Ammon's horn (tissue), 1 donor: ENCODE data around the gene SPATS2L.
"Not testable (repeated sequence)": the region's sequence is repeated elsewhere in the genome, so short reads cannot be mapped to it uniquely, and the experiment has no call there.

Source experiments
- DNase-seq: peaks from one replicate; pipeline ENCODE4 v3.0.0-alpha.2; 2016; ENCODE audit warnings: low spot score

The SPATS2L gene

DNA sequence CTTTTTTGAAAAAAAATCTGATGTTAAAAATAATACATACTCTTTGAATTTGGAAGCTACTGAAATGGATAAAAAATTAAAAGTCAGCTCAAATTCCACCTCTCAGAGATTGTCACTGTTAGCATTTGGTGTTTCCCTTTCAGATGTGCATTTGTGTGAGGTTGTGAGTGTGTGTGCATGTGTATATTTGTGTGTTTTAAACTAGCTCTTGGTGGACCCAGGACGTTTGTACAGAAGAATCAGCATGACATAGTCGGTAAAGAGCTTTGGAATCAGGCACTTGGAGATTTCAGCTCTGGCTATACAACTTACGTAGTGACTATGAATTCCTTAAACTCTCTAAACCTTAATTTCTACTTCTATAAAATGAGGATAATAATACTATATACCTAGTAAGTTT is 14.5 kb downstream of the SPATS2L start:
- no peak for DNase-seq

DNA sequence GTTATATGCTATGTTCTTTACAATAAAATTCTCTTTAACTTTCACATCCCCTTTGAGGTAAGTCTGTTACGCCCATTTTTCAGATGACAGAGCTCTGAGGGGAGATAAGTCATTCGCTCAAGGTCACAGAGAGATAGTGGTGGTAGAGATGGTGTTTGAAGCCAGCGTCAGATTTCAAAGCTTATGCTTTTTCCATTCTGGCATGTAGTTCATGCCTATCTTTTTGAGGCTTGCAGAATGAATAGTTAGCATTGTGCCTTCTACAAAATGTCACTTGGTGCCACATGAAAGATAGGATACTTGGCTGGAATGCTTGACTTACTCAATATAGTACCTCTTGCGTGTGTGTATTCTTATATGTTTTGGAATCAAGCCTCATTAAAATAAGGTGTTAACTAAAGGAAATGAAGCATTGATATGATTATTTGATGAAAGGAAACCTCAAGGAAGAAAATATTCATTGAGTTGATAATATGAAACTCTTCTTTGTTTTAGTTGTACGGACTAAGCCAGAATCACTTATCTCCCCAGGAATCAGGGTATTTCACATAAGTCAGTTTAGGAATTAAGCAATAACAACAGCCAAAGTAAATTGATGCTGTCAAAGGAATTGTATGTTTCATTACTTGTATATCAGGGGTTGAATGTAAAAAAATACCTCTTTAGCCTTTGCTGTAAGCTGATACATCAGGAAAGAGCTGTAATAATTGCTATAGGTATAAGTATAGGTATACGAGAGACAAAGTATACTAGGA is 15.5 kb downstream of the SPATS2L start:
- DNase-seq: no peak

DNA sequence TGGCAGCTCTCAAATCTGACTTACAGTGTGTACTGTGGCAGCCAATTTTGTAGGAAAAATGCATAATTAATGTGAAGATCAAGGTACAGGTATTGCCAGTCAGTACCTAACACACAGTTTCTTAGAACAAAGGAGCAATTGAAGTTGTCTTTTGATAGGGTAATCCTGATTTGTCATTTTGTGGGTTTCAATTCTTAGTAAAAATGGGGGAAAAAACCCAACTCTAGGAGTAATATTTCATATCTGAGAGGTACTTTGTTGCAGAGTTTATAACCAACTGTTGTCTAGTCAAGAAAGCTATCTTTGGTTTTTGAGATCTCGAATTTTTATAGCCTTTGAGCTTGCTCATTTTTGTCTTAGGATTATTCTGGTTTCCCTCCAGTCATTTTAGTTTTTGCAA is 16.1 kb downstream of the SPATS2L start:
- no peak for DNase-seq

DNA sequence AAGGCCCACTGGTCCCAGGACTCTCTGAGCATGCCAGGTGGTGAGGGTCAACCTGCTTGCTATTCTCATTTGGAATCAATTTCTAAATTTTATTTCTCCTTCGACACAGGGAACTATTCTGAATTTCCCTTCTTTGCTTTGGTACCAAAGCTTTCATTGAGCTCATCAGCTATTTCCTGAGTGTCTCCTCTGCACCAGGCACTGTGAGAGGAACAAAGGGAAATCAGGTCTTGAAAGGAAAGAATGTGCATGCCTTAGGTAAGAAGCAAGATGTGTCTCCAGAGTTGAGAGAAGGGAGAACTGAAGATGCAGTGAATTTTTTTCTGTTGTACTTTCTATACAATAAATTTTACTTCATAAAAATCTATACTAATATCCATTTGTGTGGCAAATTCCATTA is 17.9 kb downstream of the SPATS2L start:
- DNase-seq: no peak

DNA sequence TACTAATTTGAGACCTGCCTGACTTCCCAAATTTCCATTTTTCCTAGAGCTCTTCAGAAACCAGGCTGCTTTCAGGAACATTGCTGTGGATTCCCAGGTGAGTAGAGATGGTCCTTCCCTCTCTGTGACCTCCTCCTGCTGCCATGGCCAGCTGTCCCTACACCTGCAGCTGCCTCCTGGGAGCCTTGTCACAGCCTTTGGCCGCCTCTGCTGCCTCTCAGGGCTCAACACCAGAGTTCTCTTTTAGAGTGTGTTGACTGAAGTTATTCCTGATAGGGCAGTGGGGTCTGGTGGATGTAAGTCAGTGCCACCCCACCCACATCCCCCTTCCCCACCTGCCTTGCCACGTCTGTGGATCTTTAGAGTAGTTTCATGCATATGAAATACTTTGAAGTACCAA is 22.9 kb downstream of the SPATS2L start:
- no peak for DNase-seq

DNA sequence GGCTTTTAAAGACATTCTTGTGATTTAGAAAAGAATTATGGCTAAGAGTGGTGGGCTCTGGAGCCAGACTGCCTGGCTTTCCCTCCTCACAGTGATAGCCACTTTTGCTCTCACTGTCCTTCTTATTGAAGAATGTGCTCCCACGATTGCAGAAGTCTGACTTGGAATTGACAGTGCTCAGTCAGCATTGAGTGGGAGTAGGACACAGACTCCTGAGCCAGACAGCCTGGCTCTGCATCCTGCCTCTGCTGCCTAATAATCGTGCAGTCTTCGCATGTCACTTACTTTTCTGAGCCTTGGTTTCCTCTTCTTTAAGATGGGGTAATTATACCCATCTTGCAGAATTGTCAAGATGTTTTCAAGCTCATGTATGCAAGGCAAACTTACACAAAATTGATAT is 23.3 kb downstream of the SPATS2L start:
- DNase-seq: peak; percentile 58

DNA sequence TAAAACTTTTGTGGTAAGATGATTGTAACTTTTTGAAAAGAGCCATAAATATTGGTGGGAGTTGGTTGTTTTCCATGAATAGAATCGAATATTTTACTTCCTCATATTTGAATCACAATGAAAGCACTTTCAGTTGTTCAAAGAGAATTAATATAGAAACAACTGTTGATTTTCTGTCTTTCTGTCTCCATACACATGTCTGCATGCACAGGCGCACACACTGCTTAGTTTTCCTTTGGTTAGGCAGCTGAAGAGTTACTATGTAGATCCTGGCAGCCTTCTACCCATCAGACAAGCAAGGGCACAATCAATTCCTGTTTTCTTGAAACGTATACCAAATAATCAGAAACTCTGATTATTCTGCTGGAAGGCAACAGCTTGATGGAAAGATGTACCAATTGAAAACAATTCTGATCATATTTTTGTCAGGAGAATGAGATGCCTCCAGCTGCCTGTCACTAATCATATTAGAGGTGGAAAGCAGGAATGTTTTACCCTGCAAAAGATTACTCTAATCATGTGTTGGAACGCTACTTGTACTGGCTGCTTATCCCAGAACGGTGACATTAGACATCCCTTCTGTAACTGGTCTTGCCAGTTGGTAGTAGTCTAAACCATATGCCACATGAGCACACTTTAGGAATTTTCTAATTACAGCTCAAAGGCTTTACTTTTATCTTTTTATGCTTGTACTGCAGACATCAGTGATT is 24.0 kb downstream of the SPATS2L start:
- DNase-seq: no peak

DNA sequence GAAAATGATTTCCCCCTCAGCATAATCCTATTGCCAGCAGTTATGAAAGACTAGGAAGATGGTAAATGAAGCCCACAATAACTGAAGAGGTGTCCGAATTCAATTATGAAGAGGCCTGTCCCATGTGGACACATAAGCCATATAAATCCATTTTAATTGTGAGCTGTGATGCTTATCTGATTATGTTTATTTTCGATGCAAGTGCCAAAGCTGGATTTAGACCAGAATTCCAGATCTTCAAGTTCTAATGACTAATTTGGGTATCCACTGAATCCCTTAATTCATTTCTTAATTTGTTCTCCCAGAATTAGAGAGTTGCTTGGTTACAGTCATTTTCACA is 24.5 kb downstream of the SPATS2L start:
- no peak for DNase-seq

DNA sequence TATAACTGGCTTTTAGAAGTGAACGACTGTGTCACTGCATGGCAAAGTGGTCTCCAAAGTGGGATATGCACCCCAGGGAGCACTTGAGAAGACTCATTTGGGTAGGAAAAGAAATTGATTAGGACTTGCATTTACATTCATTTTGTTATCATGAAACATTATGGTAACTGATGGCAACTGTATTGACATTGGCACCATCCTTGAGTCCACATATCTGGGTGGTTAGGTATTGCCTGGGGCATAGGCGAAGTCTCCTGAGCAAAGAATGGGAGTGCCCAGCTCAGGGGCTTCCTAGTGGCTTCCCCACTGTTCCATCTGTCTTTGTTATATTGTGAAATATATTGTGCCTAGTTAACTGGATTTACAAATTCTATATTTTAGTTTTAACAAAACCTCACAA is 29.2 kb downstream of the SPATS2L start:
- no peak for DNase-seq

DNA sequence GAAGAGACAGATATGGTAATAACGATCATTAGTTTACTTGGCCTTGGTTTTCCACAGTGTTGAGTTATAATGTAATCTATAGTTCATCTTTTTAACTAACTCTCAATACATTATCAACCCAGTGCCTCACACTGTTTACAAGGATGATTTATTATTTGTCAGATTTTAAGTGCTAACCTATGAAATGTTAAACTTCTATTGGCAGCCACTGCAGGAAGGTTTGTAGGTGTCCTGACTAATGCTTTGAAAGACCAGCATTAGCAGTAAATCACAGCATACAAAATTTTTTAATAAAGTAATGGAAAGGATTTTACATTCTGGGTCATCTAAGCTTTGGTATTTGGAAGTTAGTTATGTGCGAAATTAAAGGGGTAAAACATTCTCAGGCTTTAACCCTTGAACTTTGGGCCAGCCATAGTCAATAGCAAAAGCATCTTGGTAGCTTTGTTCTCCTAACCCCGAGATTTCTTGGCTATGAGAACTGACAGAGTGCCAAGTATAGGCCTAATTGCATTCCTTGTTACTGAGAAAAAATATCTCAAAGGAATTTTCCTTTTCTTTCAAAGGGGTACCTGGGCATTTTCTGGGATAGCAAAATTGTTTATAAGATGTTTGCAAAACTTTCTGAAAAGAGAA is 30.6 kb downstream of the SPATS2L start:
- DNase-seq: no peak

DNA sequence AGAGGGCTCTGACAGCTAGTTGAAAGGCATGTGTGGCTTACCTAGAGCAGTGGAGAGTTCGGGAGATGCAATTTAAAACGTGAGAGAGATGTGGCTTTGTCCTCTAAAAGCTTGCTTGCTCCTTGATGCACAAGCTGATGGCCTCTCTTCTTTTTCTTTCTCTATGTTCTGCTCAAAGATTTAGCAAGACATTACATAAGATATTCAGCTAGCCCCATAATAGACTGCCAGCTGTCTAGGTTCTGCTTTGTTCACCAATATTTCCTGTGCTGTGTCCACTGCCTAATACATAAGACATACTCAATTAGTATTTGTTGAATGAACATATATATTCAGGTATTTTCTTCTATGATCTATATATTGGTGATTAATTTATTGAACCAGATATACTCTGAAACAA is 31.1 kb downstream of the SPATS2L start:
- DNase-seq: no peak

DNA sequence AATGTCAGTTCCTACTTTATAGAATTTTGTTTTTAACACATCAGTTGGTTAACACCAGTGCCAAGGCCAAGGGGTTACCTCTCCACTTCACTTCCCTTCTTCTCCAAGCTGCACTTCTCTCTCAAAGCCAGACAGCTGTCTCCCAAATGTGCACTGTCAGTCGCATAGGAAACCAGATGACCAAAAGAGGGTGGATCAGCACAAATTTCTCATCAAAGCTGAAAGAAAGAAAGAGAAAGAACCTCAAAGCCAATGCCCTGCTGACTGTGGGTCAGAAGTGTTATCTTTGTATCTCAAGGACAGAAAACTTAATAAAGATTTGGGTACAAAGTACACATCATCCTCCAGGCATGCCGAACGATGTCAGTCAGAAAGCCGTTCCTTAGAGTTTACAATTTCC is 32.2 kb downstream of the SPATS2L start:
- peak; percentile 40 for DNase-seq

DNA sequence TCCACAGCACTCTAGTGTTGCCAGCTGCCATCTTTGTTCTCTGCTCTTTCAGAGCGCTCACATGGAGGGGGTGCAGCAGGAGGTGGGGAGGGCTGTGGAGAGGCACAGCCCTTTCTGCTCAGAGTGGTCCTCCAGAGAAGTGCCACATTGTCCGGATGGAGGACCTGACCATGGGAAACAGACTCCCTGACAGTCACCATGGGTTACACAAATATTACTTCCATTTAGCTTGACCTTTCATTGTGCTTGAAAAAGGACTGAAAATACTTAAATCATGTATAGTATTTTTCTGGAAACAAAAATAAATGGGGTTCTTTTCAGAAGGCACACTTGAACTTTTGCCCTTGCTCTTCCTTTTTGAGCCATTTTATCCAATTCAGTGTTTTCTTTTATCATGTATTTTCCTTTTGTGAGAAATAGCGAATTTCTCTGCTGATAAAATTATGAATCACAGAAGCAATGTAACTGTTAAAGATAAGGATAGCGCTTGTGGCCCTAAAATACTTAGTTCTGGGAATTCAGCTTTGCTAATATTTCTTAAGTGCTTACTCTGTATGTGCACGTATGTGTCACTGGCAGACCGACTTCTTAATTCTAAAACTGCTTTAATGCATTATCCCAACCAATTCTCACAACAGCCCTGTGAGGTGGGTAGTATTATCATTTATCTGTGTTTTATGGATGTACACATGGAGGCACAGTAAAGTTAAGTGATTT is 34.2 kb downstream of the SPATS2L start:
- no peak for DNase-seq

DNA sequence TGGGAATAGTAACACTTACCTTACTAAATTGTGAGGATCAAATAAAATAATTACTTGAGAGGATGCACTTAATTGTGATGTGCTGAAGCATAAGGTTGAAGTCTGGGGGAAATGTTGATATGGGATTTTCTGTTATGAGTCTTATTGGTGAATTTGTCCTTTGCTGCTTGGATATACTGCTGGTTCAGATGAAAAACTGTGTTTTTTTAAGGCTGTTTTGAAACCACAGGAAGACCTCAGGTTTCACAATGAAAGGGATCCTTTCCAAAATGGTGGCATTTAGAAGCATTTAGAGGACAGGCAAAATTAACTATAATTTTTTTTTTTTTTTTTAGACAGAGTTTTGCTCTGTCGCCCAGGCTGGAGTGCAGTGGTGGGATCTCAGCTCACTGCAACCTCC is 34.9 kb downstream of the SPATS2L start:
- DNase-seq: no peak

DNA sequence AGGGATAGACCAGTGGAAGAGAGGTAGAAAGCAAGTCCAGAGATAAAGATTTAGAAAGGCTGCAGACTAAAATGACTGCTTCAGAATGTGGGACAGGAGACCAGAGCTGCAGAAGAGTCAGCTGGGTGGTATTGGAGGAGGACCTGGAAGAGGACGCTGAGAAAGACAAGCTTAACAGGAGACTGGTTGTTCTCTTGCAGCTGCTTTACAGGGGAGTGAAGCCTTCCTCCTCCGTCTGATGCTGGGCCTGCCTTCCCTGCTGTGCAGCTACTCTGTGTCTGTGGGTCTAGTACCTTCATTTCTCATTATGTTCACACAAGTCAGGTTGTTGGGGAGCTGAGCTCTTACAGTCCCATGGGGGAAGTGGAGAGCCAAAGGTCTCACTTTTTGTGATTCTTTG is 35.7 kb downstream of the SPATS2L start:
- DNase-seq: no peak

DNA sequence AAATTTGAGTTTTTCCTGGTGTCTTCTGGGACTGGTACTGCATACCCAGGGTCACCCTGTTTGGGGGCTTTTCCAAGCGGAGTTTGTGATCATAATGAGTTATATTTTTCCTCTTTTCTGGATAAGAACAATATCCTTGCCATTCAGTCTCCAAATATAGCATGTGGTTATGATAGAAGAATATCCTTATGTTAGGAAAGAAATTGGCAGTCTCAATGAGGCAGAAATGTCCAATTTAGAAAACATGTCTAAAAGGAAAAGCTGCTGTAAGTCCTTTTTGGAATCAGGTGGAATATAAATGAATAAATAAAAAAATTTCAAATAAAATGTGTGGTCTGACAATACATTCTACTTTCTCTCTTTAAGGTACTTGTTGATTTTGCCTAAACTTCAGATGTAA is 36.2 kb downstream of the SPATS2L start:
- no peak for DNase-seq

DNA sequence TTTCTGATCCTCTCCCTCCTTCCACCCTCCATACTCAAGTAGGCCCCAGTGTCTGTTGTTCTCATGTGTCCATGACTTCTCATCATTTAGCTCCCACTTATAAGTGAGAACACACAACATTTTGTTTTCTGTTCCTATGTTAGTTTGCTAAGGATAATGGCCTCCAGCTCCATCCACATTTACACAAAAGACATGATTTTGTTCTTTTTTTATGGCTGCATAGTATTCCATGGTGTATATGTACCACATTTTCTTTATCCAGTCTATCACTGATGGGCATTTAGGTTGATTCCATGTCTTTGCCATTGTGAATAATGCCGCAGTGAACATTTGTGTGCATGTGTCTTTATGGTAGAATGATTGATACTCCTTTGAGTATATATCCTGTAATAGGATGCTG is 37.7 kb downstream of the SPATS2L start:
- not testable (repeated sequence) for DNase-seq

DNA sequence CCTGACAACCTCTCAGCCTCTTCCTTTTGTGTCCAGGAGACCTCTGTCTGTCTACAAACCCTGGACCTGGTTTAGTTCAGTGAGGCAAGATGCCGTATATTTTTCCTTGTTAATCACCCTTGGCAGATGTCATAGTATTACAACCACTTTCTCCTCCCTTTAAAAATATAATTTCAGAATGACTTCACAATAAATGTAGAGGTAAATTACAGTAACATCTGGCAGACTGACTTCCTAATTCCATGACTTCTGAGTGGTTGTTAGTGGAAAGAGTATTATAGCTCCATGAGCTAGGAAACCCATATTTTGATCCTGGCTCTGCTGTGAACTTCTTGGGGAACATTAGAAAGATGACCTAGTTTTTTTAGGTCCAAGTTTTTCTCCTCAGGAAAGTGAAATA is 39.5 kb downstream of the SPATS2L start:
- no peak for DNase-seq

DNA sequence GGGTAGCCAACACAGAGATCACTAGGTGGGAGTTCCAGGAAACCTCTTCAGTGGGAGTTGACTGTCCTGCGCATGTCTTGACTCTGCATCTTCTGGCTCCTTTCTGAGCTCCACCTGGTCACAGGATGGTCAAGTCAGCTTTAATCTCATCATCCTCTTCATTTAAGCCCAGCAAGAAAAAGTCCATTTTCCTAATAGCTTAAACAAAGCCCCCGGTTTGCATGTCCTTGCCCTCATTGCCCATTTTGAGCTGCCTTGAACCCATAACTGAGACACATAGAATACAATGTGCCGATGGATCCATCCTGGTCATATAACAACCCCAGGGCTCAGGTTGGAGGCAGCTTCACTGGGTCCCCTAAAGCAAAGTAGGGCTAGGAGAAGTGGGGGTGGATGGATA is 40.8 kb downstream of the SPATS2L start:
- no peak for DNase-seq

DNA sequence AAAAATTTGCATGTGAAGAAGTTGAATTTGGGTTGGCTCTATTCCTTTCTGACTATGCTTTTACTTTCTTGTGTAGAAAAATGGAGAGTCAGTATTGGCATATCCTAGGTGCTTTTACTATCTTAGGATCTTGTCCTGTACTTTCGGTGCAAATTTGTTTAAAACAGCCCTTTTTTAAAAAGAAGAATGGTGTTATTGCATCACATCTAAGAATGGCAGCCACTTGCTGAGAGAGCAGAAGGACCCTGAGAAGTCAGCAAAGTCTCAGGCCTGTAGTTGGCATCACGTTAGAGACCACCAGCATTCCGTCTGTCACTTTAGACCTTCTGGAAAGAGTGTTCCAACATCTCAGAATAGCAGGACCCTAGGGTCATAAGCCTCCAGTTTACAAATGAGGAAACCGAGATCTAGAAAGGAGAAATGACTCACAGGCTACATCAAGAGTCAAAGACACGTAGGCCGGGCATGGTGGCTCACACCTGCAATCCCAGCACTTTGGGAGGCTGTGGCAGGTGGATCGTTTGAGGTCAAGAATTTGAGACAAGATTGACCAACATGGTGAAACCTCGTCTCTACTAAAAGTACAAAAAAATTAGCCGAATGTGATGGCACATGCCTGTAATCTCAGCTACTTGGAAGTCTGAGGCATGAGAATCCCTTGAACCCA is 42.5 kb downstream of the SPATS2L start:
- DNase-seq: no peak

DNA sequence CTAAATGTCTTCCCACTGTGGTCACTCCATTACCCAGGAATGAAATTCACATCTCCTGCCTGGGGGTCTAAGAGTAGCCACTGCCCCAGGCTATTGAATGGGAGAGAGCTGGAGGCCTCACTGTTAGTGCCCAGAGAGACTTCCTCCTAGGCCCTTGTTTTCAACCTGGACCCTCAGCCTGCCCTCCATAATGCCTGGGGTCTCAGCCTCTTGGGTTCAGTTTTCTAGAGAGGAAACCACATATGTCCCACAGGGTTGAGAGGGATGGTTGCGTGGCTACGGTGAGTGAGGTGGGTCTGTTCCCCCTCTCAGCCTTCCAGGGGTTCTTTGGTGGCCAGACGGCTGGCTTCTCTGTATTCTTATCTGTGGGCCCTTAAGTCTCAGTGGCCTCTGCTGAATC is 43.4 kb downstream of the SPATS2L start:
- no peak for DNase-seq

DNA sequence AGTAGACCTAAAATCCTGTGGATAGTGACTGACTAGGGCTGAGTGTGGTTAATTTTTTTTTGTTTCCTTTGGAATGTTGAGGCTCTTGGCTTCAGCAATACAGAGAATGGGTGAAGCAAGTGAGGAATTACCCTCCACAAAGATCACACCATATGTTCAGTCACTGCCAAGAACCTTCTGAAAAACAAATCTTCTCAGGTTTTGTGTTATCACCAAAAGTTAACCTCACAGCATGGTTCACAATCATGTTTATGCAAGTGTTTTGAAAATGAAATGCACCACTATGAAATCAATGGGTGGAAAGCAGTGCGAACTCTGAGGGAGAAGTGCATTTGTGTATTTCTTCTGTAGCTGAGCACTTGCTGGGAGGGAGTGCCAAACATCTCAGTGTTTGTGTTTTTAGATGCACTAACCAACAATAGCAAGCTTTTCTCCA is 44.4 kb downstream of the SPATS2L start:
- no peak for DNase-seq
